ENCODE results near the gene CALML6. TPM values are rescaled to one million over a fixed set of nuclear protein-coding genes. Genes with fewer than 3 reads are reported as not detected.

CALML6 gene
- total RNA-seq, 1 experiment from 2014 or later, result 1.5 TPM

DNA sequence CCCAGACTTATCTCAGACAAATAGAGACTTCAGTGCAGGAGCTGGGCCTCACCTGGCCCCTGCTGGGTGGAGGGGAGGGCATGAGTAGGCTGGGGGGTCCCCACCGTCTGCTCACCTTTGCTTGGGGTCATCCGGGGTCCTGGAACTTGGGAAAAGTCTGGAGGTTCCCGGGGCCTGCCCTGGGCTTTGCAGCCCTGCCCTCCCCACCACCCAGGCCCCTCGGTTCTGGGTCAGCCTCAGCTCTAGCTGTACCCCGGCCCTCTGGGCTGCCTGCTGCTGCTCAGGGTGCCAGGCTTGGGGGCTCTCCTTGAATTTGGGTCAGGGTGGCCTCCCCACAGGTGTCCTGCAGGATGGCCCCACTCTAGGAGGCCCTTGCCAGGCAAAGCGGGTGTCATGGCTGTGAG lies 6.4 kb downstream of the CALML6 start:
- TF ChIP-seq SIN3A (IDR thresholded peaks at IDR 0.05; ENCODE audit: borderline replicate concordance, insufficient read depth, low read depth, low read length) (no peak), TCF7L2 (IDR thresholded peaks at IDR 0.05; ENCODE audit: low read depth, low read length) (no peak), POLR2AphosphoS5 (IDR thresholded peaks at IDR 0.05; ENCODE audit: low read depth, low read length) (no peak)
- TF ChIP-seq, protein P1, sequence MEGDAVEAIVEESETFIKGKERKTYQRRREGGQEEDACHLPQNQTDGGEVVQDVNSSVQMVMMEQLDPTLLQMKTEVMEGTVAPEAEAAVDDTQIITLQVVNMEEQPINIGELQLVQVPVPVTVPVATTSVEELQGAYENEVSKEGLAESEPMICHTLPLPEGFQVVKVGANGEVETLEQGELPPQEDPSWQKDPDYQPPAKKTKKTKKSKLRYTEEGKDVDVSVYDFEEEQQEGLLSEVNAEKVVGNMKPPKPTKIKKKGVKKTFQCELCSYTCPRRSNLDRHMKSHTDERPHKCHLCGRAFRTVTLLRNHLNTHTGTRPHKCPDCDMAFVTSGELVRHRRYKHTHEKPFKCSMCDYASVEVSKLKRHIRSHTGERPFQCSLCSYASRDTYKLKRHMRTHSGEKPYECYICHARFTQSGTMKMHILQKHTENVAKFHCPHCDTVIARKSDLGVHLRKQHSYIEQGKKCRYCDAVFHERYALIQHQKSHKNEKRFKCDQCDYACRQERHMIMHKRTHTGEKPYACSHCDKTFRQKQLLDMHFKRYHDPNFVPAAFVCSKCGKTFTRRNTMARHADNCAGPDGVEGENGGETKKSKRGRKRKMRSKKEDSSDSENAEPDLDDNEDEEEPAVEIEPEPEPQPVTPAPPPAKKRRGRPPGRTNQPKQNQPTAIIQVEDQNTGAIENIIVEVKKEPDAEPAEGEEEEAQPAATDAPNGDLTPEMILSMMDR (IDR thresholded peaks at IDR 0.05), result no peak
- TF ChIP-seq, protein P2, sequence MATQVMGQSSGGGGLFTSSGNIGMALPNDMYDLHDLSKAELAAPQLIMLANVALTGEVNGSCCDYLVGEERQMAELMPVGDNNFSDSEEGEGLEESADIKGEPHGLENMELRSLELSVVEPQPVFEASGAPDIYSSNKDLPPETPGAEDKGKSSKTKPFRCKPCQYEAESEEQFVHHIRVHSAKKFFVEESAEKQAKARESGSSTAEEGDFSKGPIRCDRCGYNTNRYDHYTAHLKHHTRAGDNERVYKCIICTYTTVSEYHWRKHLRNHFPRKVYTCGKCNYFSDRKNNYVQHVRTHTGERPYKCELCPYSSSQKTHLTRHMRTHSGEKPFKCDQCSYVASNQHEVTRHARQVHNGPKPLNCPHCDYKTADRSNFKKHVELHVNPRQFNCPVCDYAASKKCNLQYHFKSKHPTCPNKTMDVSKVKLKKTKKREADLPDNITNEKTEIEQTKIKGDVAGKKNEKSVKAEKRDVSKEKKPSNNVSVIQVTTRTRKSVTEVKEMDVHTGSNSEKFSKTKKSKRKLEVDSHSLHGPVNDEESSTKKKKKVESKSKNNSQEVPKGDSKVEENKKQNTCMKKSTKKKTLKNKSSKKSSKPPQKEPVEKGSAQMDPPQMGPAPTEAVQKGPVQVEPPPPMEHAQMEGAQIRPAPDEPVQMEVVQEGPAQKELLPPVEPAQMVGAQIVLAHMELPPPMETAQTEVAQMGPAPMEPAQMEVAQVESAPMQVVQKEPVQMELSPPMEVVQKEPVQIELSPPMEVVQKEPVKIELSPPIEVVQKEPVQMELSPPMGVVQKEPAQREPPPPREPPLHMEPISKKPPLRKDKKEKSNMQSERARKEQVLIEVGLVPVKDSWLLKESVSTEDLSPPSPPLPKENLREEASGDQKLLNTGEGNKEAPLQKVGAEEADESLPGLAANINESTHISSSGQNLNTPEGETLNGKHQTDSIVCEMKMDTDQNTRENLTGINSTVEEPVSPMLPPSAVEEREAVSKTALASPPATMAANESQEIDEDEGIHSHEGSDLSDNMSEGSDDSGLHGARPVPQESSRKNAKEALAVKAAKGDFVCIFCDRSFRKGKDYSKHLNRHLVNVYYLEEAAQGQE (IDR thresholded peaks at IDR 0.05; ENCODE audit: insufficient read depth in 1 of 2, low read depth in 2 of 2, low read length in 1 of 2), result no peak
- intact Hi-C loops (cut with micrococcal nuclease; ENCODE audit: unreplicated experiment), result no loop called here
- Histone ChIP-seq H3K36me3 (ENCODE audit: control insufficient read depth, insufficient read depth, low read length) (no peaks in the 10 kb centered on the region), H3K4me1 (ENCODE audit: control insufficient read depth, insufficient read depth, low read length) (no peaks in the 10 kb centered on the region), H3K27ac (ENCODE audit: low read length) (no peak overlapping the region), H3K4me3 (ENCODE audit: low read depth in 2 of 2, low read length in 2 of 2) (no peak overlapping the region), H3K27me3 (ENCODE audit: control insufficient read depth, insufficient read depth, low read length) (no peaks in the 10 kb centered on the region), H3K9me3 (ENCODE audit: control insufficient read depth, insufficient read depth, low read depth, low read length) (no peaks in the 10 kb centered on the region)
- ATAC-seq, result no peak
- DNase-seq (ENCODE audit: low read depth, low spot score), result no peak
- BruUV-seq (replicated peaks), result no TSS peak
- ChIA-PET CTCF (no interaction called here), POLR2A (no interaction called here)
- in situ Hi-C loops (cut with HindIII; ENCODE audit: low pct_unique_long_range_greater_than_20kb, low sequenced_read_pairs), result no loop called here

DNA sequence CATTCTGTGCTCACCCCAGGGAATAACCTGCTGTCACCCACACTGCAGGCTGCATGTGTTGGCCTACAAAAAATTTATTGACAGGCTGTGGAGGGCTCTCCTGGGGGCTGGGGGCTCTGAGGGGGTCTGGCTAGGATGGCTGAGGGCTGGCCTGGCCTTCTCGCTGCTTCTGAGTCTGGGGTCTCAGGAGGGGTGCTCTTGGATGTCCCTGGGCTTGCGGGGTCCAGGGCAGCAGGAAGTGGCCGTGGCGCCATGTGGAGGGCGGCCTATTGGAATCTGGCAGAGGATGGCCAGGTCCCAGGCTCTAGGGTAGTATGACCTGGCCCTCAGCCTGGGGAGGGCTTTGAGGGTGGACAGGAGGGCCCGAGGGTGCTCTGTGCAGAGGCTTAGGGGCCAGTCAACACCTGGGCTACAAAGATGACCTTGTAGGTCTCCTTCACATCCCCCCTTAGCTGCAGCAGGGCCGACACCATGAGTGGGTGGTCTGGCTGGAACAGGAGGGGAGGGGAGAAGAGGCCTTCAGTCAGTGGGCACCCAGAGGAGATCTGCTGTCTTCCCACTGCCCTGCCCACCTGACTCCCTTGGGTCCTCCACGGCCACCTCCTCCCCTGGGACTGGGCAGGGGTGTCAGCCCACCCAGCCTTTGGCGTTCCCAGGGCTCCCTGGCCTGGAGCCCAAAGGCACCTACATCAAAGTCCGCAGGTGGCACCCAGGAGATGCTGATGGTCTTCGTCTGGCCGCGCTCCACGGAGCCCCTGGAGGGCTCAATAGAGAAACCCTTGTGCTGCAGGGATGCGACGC lies 7.0 kb downstream of the CALML6 start:
- Histone ChIP-seq H3K4me3 (ENCODE audit: low read depth in 2 of 2, low read length in 2 of 2) (no peak overlapping the region), H3K9me3 (ENCODE audit: control insufficient read depth, insufficient read depth, low read depth, low read length) (no peaks in the 10 kb centered on the region), H3K36me3 (ENCODE audit: control insufficient read depth, insufficient read depth, low read length) (no peaks in the 10 kb centered on the region), H3K4me1 (ENCODE audit: control insufficient read depth, insufficient read depth, low read length) (no peaks in the 10 kb centered on the region), H3K27ac (ENCODE audit: low read length) (no peak overlapping the region), H3K27me3 (ENCODE audit: control insufficient read depth, insufficient read depth, low read length) (no peaks in the 10 kb centered on the region)
- intact Hi-C loops (cut with micrococcal nuclease; ENCODE audit: unreplicated experiment) (no loop called here), in situ Hi-C loops (cut with HindIII; ENCODE audit: low pct_unique_long_range_greater_than_20kb, low sequenced_read_pairs) (no loop called here)
- DNase-seq (ENCODE audit: low read depth, low spot score) (no peak), ATAC-seq (no peak)
- POLR2A ChIA-PET, result no interaction called here
- TF ChIP-seq, protein P2 (IDR thresholded peaks at IDR 0.05; ENCODE audit: insufficient read depth in 1 of 2, low read depth in 2 of 2, low read length in 1 of 2), result no peak
- BruUV-seq (replicated peaks), result no TSS peak
- CTCF ChIA-PET, result no interaction called here
